Astrocyte of the hippocampus (primary cell): Measurements from ENCODE around the gene CNKSR3.

Source experiments
- DNase-seq: peaks from one replicate; pipeline ENCODE4 v3.0.0; 2011; ENCODE audit warnings: low read depth, low spot score

Gene CNKSR3

DNA sequence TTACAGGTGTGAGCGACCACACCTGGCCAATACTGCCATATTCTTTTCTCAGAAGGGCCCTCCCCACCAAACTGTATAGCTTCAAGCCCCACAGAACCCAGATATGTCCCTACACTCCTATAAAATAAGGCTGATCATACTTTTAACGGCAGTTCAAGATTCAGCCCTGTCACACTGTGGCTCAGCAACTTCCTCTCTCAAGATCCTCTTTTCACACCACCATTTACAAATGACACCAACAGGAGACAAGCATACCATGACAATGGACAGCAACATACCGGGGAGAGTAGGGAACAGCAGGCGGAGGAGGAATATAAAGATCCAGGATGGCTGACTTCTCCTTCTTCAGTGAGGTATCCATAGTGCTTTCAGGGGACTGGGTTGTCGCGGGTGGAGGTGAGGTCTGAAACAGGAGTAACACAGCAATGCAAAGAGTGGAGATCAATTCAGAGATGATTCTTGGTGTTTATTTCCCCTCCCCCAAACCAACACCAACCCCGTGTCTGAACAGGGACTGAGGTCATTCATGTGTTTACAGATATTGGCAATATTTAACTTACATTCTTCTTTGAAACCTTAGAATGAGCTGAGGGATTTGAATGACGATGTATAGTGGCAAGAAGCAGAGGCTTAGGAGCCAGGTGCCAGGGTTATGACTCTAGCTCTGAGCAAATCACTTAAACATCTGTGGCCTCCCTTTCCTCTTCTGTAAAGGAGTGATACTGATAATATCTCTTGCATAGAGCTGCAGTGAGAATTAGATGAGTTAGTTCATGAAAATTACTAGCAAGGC lies 96.3 kb downstream of the CNKSR3 start:
- DNase-seq, result no peak

DNA sequence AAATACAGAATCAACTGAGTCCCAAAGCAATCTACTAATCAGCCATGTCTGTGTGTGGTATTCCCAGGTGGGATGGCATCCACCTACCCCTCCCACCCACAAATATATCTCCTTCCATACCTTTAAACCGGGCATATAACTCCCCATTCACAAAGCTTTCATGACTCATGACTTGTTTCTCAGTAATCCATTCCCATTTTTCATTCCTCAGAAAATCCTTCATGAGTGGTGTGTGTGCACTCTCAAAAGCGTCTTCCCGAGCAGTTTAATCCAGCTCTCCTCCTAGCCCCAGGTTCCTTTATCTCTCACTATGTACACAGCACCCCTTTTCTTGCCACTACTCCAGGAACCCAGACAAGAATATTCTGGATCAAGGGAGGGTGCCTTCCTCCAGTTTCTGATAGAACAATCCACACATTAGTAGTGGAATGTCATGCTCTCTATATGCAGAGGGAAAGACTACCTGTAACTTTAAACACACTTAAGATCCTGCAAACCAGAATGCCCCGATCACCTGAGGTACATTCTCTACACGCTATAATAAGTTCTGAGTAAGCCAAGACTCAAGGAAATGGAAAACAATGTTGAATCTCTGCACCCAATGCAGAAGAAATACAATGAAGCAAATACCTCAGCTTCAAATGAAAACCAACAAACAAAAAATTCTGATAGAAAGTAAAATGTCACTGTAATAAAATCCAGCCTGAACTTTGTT lies 98.2 kb downstream of the CNKSR3 start:
- peak; percentile 38 for DNase-seq

- no peak for DNase-seq
Observed at GRCh38 chr6:154411076-154411475, 99.4 kb downstream of the CNKSR3 start.

GRCh38 chr6:154410619-154411072 lies 99.8 kb downstream of the CNKSR3 start:
- peak; percentile 97 for DNase-seq

DNA sequence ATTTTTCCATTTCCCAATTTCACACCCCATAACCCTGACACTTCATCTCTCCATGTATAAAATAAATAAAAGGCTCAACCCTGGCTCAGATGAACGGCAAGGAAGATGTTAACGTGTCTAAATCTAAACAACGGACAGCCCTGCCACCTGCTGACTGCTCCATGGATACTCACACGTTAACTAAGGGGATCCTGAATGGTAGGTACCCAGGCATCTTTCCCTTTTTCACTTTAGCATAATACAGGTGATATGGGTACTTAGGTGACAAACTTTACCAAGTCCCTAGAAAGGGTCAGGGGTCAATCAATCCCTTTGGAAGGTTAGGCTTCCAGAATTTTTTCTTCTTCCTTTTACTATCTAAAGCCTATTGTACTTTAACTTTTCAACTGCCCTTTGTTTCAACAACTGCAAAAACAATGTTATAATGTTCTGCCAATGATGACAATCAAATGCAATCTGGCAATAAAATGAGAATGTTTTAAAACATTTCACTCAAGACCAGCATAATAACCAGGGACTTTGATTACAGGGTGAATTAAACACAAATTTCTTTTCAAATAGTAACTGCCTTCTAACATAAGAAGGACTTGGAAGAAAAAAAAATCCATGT lies 101.5 kb downstream of the CNKSR3 start:
- peak; percentile 66 for DNase-seq

DNA sequence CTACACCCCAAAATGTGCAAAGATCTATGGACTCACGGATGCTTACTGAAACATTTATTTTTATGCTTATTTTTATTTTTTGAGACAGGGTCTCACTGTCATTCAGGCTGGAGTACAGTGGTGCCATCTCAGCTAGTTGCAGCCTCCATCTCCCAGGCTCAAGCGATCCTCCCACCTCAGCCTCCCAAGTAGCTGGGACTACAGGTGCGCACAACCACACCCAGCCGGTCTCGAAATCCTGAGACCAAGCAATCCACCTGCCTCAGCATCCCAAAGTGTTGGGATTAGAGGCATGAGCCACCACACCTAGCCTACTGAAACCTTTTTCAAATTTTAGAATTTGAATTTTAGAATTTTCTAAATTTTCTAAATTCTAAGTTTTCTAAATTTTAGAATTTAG lies 103.0 kb downstream of the CNKSR3 start:
- no peak for DNase-seq

DNA sequence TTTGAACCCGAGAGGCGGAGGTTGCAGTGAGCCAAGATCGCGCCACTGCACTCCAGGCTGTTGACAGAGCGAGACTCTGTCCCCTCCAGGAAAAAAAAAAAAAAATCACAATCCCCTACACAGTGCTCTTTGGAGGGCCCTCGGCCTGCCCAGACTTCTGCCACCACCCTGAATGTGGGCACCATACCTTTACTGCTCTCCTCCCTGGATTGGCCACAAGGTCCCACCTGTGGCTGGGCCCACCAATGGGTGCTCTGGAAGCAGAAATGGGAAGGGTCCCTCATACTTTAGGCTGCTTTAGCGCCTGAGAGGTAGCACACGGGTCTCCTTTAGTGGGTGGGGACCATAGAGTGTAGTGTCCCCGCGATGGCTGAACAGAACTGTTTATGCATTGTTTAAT lies 103.6 kb downstream of the CNKSR3 start:
- no peak for DNase-seq

DNA sequence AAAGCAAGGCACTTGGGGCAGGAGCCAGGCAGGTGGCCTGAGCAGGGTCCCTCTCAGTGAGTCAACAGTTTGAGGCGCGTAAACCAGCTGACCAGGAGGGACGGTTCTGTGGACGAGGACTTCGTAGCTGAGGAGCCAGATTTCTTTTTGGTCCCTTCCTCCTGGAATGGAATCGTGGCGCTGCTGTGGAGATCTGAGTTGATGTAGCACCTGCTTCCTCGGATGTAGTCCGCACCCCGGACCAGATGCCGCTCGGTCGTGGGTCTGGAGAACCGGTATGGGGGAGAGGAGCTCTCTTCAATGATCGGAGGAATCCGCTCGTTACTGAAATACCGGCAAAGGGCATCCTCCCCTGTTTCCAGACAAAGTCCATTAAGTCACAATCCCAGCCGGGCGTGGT lies 104.2 kb downstream of the CNKSR3 start:
- no peak for DNase-seq

DNA sequence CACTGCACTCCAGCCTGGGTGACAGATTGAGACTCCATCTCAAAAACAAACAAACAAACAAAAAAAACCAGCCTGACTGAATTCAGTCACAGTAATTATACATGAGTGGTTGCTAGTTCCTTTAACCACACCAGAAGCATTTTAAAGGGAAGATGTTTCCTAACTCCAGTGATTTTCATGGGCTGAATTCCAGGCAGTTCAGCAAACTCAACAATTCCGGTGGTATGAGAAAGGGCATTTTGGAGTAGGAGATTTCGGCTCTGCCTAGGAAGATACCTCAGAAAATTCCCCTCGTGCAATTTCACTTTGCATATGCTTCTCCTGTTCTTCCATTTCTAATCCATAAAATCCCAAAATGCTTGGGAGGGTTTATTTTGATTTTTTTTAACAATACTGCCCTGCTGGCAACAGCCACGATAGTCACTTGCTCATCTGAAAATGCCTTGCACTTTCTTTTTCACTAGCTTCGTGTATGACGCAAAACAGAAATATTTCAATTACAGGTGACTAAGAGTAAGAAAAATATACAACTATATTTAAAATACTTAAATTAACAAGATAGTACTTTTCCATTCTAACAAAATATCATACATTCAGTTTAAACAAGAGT lies 105.6 kb downstream of the CNKSR3 start:
- peak; percentile 57 for DNase-seq

GRCh38 chr6:154403788-154404187 lies 106.7 kb downstream of the CNKSR3 start:
- peak; percentile 76 for DNase-seq

DNA sequence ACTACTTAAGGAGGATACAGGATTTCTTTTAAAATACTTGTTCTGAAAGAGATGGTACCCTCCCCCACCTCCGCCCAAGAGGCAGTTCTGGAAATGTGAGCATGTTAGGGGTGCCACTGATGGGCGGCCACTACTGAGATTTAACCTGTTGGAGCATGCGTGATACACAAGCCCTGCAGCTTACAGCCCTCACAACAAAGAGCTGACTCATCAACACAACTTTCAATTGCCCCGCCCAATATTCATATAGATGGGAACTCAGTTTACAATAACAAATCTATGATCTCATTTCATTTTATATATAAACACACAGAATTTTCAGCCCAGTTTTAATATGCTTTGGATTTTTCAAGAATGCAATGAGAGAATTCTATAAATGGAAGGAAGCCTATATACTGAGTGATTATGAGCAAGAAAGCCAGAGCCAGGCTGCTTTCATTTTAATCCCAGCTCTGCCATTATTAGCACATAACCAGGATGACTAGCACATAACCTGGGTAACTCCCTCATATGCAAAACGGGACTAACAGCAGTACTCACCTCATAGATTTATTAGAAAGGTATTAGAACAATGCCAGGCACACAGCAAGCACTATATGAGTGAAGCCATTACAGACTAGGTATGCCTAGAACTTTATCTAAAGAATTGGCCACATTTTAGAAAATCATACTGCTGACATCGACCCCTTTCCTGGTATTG lies 108.3 kb downstream of the CNKSR3 start:
- DNase-seq, result no peak

DNA sequence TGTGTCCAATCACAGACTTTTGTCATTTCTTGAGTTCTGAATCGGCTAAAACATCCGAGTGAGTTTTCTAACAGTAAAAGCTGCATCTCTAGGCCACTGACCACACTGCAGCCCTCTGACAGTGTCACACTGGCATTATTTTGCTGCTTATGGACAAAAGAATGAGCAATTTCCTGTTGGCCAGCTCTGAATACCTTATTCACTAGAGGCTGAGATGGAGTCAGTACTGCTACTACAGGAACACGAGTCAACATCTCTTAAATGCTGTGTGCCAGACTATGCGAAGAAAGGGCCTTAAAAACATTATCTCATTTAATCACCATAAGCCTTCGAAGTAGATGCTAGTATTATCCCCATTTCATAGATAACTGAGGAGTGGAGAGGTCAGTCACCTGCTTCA lies 111.4 kb downstream of the CNKSR3 start:
- DNase-seq, result peak; percentile 63

DNA sequence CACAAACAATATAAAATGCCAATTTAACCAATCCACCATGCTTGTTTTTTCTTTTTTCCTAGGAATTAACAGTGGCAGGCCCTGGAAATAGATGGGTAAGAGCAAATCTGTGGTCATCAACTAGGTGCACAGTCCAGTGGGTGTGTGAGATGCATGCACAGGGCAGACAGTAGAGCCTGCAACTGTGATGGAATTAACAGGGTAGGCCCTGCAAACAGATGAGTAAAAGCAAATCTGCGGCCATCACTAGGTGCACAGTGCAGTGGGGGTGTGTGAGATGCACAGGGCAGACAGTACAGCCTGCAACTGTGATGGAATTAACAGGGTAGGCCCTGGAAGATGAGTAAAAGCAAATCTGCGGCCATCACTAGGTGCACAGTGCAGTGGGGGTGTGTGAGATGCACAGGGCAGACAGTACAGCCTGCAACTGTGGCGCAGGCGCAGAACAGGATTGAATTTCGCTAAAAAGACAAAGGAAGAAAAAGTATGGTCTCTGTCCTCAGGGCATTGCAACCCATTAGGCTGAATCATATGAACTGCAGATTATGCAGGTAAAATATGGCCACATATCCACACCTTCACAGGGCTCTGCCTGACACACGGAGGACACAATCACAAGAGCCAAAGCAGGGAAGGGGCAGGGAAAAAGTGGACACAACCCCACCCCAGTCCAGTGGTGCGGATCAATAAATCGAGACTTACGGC lies 112.8 kb downstream of the CNKSR3 start:
- no peak for DNase-seq

- DNase-seq, result no peak
Observed at GRCh38 chr6:154395878-154396277, 114.6 kb downstream of the CNKSR3 start.

- DNase-seq, result no peak
Observed at GRCh38 chr6:154395316-154395715, 115.2 kb downstream of the CNKSR3 start.

GRCh38 chr6:154394571-154394970 lies 115.9 kb downstream of the CNKSR3 start:
- no peak for DNase-seq

GRCh38 chr6:154390034-154390433 lies 120.5 kb downstream of the CNKSR3 start:
- DNase-seq, result no peak

- DNase-seq, result no peak
Observed at GRCh38 chr6:154388803-154389202, 121.7 kb downstream of the CNKSR3 start.

DNA sequence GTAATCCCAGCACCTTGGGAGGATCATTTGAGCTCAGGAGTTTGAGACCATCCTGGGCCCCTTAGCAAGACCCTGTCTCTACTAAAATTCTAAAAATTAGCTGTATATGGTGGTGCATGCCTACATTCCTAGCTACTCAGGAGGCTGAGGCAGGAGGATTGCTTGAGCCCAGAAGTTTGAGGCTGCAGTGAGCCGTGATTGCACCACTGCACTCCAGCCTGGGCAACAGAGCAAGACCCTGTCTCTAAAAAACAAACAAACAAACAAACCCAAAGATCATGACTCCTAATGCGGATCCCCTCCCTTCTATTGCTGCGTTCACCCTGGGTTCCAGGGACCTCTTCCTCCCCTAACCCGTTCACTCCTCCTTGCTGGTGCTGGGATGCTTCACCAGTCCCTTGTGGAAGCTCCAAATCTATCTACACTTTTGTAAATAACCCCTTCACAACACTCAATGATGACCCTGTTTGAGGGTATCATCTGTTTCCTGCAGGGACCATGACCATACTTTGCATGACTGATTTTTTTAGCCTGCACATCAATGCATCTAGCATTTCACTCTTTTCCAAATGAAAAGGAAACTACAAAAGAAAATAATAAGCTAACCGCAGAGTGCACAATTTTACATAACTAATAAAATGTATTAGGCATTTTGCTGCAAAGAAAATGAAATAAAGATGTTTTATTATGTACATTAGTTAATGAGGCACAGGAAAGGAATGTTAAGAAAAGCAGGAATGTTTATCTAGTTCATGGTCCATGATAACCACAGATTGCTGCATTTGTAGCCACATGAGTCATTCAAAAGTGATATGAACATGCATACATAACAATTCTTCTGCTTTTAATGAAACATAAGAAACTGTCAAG lies 123.4 kb downstream of the CNKSR3 start:
- peak; percentile 81 for DNase-seq

GRCh38 chr6:154384191-154384590 lies 126.3 kb downstream of the CNKSR3 start:
- DNase-seq, result peak; percentile 36
